ENCODE data around the gene CLASP1. TPM values are rescaled to one million over a fixed set of nuclear protein-coding genes. Genes with fewer than 3 reads are reported as not detected.

CLASP1 gene
- total and polyA plus RNA-seq, 2 donors (not counting 3 experiments of a cell fraction or from before 2014, with no cell fraction given): 10.0 to 57.9 TPM

DNA sequence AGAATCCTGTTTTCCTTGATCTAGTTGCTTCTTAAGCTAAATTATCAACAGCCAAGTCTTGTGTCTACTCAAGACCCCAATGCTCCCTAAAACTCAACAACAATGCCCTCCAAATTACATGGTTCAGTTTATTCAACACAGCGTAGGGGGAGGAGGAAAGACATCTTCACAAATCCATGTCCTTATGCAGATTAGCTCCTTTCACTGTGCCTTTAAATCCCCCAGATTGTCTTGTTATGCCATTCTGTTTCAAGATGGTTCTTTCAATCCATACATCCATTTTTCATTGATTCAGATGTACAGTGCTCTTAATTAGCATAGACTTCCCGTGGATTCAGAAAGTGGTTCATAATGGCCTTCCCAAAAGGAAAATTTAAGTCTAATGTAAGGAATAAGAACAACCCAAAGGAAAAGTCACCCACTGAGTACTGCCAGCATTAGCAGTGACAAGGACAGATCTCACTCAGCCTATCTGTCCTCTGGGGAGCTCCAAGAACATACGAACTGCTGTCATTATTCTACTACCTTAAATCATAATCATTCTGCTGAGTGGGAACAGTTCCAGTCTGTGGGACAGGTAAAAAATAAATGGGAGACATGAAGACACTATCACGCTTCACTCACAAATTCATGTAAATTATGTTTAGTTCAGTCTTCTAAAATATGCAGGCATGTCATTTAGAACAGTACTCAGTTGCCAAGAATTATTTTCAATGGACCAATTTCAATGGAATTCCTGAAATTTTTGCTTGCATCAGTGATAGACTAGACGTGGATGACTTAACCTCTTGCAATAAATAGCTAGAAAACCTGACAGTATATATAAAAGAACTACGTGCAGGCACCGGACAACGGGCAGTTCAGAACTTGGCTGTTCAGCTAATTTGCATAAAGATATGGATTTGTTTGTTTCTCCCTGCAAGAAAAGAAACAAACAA, 177.5 kb downstream of the CLASP1 start:
- no peak for FAIRE-seq
- no peaks in the 10 kb centered on the region for H3K27me3 ChIP-seq (ENCODE audit: control insufficient read depth in 2 of 2, insufficient read depth in 2 of 2, low read length in 2 of 2)
- no peak overlapping the region for H3K4me2 ChIP-seq (ENCODE audit: insufficient read depth, low read length)
- no peak overlapping the region for H2AFZ ChIP-seq (ENCODE audit: low read depth, low read length)
- H3K36me3 ChIP-seq (ENCODE audit: control insufficient read depth in 2 of 2, extremely low read depth in 1 of 2, insufficient read depth in 2 of 2, low read length in 2 of 2): peaks cover 5 to 13% of the 10 kb centered on the region in 2 experiments
- BruUV-seq (replicated peaks): no TSS peak
- ChIA-PET CTCF (interaction anchor here (0.7 to 1.1 kb wide), 3 partner anchors 12 to 41 kb away, joined by 4 read pairs; no protein-coding TSS in a partner anchor), POLR2A (interaction anchor here (0.7 kb wide), 1 partner anchor 58 kb away, joined by 6 read pairs; no protein-coding TSS in a partner anchor)
- no peaks in the 10 kb centered on the region for H4K20me1 ChIP-seq (replicated peaks; ENCODE audit: control insufficient read depth, extremely low read depth, insufficient read depth, low read length)
- intact Hi-C loops (cut with micrococcal nuclease) (no loop called here), dilution Hi-C loops (cut with MboI; ENCODE audit: extremely low pct_ligation_motif_present, low sequenced_read_pairs) (no loop called here)
- no peak overlapping the region for H3K9ac ChIP-seq (replicated peaks; ENCODE audit: extremely low read depth, insufficient read depth, low read length)
- no peaks in the 10 kb centered on the region for H3K4me1 ChIP-seq (ENCODE audit: control insufficient read depth, extremely low read depth, insufficient read depth, low read length)
- TF ChIP-seq JUN (IDR thresholded peaks at IDR 0.05; ENCODE audit: borderline replicate concordance, insufficient read depth, insufficient read length, low read depth) (no peak), POLR2A (IDR thresholded peaks at IDR 0.05; ENCODE audit: low read depth, low read length) (no peak), MYC (IDR thresholded peaks at IDR 0.05; ENCODE audit: low read depth, low read length) (no peak)
- TF ChIP-seq, protein P1, sequence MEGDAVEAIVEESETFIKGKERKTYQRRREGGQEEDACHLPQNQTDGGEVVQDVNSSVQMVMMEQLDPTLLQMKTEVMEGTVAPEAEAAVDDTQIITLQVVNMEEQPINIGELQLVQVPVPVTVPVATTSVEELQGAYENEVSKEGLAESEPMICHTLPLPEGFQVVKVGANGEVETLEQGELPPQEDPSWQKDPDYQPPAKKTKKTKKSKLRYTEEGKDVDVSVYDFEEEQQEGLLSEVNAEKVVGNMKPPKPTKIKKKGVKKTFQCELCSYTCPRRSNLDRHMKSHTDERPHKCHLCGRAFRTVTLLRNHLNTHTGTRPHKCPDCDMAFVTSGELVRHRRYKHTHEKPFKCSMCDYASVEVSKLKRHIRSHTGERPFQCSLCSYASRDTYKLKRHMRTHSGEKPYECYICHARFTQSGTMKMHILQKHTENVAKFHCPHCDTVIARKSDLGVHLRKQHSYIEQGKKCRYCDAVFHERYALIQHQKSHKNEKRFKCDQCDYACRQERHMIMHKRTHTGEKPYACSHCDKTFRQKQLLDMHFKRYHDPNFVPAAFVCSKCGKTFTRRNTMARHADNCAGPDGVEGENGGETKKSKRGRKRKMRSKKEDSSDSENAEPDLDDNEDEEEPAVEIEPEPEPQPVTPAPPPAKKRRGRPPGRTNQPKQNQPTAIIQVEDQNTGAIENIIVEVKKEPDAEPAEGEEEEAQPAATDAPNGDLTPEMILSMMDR (IDR thresholded peaks at IDR 0.05; ENCODE audit: extremely low read depth in 1 of 2, insufficient read depth in 1 of 2, low read depth in 1 of 2, low read length in 2 of 2): no peak
- no peaks in the 10 kb centered on the region for H3K9me3 ChIP-seq (replicated peaks; ENCODE audit: control insufficient read depth, insufficient read depth, low read length)
- DNase-seq (ENCODE audit: low read depth, low spot score): peak; percentile 13
- H3K4me3 ChIP-seq (replicated peaks in 1 of 3; ENCODE audit: insufficient read depth in 1 of 3, low read depth in 1 of 3, low read length in 3 of 3): no peak overlapping the region
- H3K9me1 ChIP-seq (replicated peaks; ENCODE audit: control insufficient read depth, extremely low read depth, insufficient read depth, low read length): no peaks in the 10 kb centered on the region
- no peak overlapping the region for H3K27ac ChIP-seq (ENCODE audit: insufficient read depth, low read depth, low read length)
- peaks cover 2% of the 10 kb centered on the region for H3K79me2 ChIP-seq (ENCODE audit: control insufficient read depth, insufficient read depth, low read length)

DNA sequence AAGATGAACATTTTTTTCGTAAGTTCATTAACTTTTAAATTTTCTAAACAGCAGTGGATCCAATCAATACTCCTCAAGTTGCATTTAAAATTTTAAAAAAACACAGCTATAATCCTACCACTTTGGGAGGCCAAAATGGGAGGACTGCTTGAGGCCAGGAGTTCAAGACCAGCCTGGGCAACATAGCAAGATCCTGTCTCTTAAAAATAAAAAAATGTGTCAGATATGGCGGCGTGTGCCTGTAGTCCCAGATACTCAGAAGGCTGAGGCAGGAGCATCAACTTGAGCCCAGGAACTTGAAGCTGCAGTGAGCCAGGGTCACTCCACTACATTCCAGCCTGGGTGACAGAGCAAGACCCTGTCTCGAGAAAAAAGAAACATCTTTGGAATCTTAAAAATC, 178.3 kb downstream of the CLASP1 start:
- no peaks in the 10 kb centered on the region for H3K4me1 ChIP-seq (ENCODE audit: control insufficient read depth, extremely low read depth, insufficient read depth, low read length)
- FAIRE-seq: no peak
- ChIA-PET CTCF (interaction anchor here (1.1 kb wide), 1 partner anchor 13 kb away, joined by 4 read pairs; no protein-coding TSS in a partner anchor), POLR2A (no interaction called here)
- H3K4me2 ChIP-seq (ENCODE audit: insufficient read depth, low read length): no peak overlapping the region
- H3K79me2 ChIP-seq (ENCODE audit: control insufficient read depth, insufficient read depth, low read length): peaks cover 2% of the 10 kb centered on the region
- no peaks in the 10 kb centered on the region for H3K9me3 ChIP-seq (replicated peaks; ENCODE audit: control insufficient read depth, insufficient read depth, low read length)
- H3K27me3 ChIP-seq (ENCODE audit: control insufficient read depth in 2 of 2, insufficient read depth in 2 of 2, low read length in 2 of 2): no peaks in the 10 kb centered on the region
- H3K36me3 ChIP-seq (ENCODE audit: control insufficient read depth in 2 of 2, extremely low read depth in 1 of 2, insufficient read depth in 2 of 2, low read length in 2 of 2): peaks cover 7 to 16% of the 10 kb centered on the region in 2 experiments
- no TSS peak for BruUV-seq (replicated peaks)
- no peak overlapping the region for H3K27ac ChIP-seq (ENCODE audit: insufficient read depth, low read depth, low read length)
- TF ChIP-seq GATA2 (IDR thresholded peaks at IDR 0.05; ENCODE audit: insufficient read depth, insufficient read length, low read depth, low read length) (no peak), POLR2AphosphoS5 (IDR thresholded peaks at IDR 0.05; ENCODE audit: insufficient read depth, low read depth, low read length) (no peak), JUN (IDR thresholded peaks at IDR 0.05; ENCODE audit: borderline replicate concordance, insufficient read depth, insufficient read length, low read depth) (no peak), EZH2 (IDR thresholded peaks at IDR 0.05; ENCODE audit: borderline replicate concordance, low read depth, low read length, severe bottlenecking) (no peak), FOS (IDR thresholded peaks at IDR 0.05; ENCODE audit: borderline replicate concordance, insufficient read depth, low read length) (no peak), POLR2A (IDR thresholded peaks at IDR 0.05; ENCODE audit: low read depth, low read length) (no peak), MYC (IDR thresholded peaks at IDR 0.05; ENCODE audit: low read depth, low read length) (no peak)
- TF ChIP-seq, protein P1 (IDR thresholded peaks at IDR 0.05; ENCODE audit: extremely low read depth in 1 of 2, insufficient read depth in 1 of 2, low read depth in 1 of 2, low read length in 2 of 2): no peak
- TF ChIP-seq, protein P2, sequence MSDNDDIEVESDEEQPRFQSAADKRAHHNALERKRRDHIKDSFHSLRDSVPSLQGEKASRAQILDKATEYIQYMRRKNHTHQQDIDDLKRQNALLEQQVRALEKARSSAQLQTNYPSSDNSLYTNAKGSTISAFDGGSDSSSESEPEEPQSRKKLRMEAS (IDR thresholded peaks at IDR 0.05; ENCODE audit: insufficient read depth, insufficient read length): no peak
- no peaks in the 10 kb centered on the region for H3K9me1 ChIP-seq (replicated peaks; ENCODE audit: control insufficient read depth, extremely low read depth, insufficient read depth, low read length)
- DNase-seq (ENCODE audit: low read depth, low spot score): no peak
- no peak overlapping the region for H2AFZ ChIP-seq (ENCODE audit: low read depth, low read length)
- H3K4me3 ChIP-seq (replicated peaks in 1 of 3; ENCODE audit: insufficient read depth in 1 of 3, low read depth in 1 of 3, low read length in 3 of 3): no peak overlapping the region
- no peaks in the 10 kb centered on the region for H4K20me1 ChIP-seq (replicated peaks; ENCODE audit: control insufficient read depth, extremely low read depth, insufficient read depth, low read length)
- intact Hi-C loops (cut with micrococcal nuclease): no loop called here
- dilution Hi-C loops (cut with MboI; ENCODE audit: extremely low pct_ligation_motif_present, low sequenced_read_pairs): no loop called here
- H3K9ac ChIP-seq (replicated peaks; ENCODE audit: extremely low read depth, insufficient read depth, low read length): no peak overlapping the region

Data from endothelial cell of umbilical vein (primary cell).